ENCODE results near the gene LDLRAD3.

Gene LDLRAD3

DNA sequence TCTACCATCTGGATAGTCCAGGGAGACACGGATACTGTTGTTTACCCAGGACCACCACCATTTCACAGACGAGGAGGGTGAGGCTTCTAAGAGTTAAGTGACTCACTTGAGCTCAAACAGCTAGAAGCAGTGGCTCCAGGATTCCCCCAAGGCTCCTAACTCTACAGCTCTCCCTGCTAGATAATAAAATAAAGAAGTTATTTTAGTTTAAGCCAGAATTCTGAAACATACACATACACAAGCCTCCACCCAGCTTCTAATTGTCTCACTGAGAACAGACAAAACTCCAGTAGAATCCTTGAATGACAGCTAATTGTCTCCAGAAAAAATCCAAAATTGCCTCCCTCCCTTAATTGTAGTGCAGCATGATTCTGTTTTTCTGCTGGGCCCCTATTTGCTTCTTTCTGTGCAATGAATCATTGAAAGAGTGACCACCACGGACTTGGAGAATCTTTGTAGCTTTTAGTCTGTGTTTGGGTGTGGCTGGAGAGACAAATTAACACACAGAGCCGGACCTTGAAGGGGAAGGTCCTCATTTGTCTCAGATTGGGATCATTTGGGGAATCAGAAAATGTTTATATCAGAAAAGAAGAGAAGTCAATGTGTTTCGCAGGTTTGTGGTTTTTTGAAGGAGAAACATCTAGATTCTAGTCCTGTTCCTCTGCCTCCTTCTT, 280.5 kb downstream of the LDLRAD3 start:
- no peak for DNase-seq

DNA sequence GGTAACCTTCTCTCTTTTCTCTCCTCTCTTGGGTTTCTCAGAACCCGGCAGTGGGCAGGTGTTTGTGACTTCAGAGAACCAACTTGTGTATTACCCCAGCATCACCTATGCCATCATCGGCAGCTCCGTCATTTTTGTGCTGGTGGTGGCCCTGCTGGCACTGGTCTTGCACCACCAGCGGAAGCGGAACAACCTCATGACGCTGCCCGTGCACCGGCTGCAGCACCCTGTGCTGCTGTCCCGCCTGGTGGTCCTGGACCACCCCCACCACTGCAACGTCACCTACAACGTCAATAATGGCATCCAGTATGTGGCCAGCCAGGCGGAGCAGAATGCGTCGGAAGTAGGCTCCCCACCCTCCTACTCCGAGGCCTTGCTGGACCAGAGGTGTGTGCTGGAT, 283.2 kb downstream of the LDLRAD3 start:
- DNase-seq = no peak

- no peak for DNase-seq
Measured at GRCh38 chr11:36228689-36229088, 284.8 kb downstream of the LDLRAD3 start.

- DNase-seq = no peak
Measured at GRCh38 chr11:36229091-36229705, 285.3 kb downstream of the LDLRAD3 start.

DNA sequence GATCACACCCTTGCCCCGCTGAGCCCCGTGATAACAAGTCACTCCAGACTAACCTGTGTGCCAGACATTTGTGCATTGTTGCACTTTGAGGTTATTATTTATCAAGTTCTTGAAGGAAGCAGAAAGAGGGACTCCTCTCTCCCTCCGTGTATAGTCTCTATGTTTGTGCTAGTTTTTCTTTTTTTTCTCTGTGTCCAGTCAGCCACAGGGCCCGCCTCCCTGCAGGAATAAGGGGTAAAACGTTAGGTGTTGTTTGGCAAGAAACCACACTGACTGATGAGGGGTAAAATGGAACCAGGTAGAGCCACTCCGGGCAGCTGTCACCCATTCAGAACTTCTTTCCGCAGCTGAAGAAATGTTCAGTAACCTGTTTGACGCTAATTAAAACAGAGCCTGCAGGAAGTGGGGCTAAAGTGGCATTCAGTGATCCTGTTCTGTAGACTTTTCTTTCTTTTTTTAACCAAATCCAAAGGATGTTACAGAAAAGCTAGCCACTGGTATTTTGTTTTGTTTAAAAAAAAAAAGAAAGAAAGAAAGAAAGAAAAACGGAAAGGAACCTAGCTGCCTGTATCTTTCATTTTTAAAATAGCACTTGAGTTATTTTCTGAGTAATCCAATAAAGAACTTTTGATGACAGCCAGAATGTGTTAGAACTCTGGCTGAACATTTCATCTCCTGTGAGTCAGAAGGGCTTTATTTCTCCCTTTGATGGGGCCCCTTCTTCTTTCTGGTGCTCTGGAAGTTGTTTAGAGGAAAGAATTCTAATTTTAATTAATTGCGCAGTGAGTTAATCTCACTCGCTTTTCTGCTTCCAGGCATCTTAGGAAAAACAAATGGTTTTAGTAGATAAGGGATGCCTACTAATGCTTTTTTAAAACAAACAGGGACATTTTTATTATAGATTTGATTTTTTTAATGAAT, 287.2 kb downstream of the LDLRAD3 start:
- DNase-seq = no peak

- no peak for DNase-seq
Measured at GRCh38 chr11:36233204-36233603, 289.3 kb downstream of the LDLRAD3 start.

GRCh38 chr11:36234825-36235224, 291.0 kb downstream of the LDLRAD3 start:
- no peak for DNase-seq

- no peak for DNase-seq
Measured at GRCh38 chr11:36235750-36236149, 291.9 kb downstream of the LDLRAD3 start.

DNA sequence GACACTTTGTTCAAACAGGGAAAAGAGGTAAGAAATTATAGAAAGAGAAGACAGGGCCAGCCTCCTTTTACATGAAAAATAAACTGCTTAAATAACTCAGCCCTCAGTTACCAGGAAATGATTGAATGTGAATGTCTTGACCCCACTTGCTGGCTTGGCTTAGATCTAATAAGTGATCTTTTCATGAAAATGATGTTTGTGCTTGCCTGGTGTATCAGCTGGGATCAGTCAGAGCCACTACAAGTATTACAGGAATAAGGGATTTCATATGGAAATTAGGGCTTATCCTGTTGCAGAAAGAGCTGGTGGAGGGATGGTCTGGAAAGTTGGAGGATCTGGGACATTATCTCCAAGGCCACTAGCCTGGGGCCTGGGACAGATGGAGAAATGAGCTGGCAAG, 293.5 kb downstream of the LDLRAD3 start:
- no peak for DNase-seq

DNA sequence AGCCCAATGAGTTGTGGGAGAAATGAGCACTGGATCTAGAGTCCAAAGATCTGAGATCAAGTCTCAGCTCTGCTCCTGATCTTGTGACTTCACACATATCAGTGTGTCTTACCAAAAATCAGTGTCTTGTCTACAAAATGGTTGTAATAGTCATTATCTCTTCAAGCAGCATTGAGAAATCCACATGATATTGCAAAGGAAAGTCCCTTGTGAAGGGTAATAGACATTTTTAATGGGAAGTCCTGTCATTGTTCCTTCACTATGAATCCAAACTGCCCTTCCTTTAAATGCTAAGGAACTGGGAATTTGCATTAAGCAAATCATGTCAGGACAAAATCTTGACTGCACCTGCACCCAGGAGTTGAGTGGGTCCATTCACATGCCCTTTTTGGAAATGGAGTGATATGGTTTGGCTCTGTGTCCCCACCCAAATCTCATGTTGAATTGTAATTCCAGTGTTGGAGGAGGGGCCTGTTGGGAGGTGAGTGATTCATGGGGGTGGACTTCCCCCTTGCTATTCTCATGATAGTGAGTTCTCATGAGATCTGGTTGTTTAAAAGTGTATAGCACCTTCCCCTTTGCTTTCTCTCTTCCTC, 294.3 kb downstream of the LDLRAD3 start:
- no peak for DNase-seq

GRCh38 chr11:36238881-36239280, 295.0 kb downstream of the LDLRAD3 start:
- DNase-seq = no peak

- DNase-seq = no peak
Measured at GRCh38 chr11:36239636-36240035, 295.8 kb downstream of the LDLRAD3 start.

DNA sequence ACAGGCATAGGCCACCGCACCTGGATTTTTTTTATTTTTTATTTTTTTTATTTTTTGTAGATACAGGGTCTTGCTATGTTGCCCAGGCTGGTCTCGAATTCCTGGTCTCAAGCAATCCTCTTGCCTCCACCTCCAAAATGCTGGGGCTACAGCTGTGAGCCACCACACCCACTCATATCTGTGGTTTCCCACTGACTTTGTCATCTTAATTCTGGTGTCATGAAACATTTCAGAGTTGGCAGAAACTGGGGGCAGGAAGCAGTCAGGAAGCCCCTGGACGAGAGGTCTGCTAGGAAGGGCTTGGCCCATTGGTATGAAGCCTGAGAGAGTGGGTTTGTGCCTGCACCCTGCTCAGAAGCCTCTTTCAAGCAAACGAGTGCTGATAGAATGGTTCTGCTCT, 296.3 kb downstream of the LDLRAD3 start:
- DNase-seq = no peak

DNA sequence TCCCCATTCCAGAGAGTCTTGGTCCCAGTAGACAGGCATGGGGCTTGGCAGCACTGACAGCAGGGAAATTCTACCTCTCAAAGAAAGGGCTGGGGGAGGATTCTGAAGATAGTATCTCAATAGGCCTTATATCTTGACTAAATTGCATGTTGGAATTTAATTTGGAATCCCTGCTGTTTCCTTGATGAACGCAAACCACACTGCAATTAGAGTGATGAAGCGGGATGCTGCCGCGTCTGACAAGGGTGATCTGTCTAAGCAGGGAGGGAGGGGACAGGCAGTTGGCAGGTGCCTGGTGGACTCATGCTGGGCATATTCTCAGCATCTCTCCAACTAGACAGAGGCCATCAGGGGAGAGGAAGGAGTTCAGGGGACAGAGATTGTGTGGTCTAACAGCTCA, 296.9 kb downstream of the LDLRAD3 start:
- DNase-seq = no peak

GRCh38 chr11:36241497-36241896, 297.6 kb downstream of the LDLRAD3 start:
- no peak for DNase-seq

DNA sequence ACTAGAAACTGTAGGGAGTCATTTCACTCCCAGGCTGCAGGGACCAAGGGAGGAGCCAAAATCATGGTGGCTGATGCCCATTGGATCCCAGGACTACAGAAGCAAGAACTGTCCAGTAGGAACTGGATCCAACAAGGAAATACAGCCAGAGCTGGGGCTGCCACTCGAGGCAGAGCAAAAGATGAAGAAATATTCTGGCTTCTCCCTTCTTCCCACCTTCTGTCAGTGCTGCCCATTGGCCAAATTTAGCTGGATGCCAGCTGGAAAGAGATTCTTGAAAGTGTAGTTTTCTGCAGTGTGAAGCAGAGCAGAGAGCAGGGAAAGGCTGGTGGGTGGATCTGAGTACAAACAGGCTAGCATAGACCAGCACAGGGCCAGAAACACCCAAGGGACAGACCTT, 299.8 kb downstream of the LDLRAD3 start:
- no peak for DNase-seq

DNA sequence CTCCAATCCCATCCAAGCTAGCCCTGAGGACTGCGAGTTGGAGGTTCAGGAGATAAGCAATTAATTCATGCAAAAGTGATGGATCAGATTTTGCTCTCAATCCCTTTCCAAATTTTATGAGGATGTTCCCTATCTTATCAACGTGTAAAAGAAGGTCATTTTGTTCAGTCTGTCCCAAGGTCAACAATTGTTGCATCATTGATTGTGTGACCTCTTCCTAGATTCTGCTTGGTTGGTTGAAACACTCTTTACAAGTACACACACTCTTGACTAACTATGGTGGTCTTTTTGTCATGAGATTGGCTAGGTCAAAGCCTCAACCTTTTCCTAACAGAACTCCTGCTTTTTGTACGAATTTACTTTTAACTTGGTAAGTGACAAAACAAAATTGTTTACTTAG, 303.6 kb downstream of the LDLRAD3 start:
- no peak for DNase-seq

DNA sequence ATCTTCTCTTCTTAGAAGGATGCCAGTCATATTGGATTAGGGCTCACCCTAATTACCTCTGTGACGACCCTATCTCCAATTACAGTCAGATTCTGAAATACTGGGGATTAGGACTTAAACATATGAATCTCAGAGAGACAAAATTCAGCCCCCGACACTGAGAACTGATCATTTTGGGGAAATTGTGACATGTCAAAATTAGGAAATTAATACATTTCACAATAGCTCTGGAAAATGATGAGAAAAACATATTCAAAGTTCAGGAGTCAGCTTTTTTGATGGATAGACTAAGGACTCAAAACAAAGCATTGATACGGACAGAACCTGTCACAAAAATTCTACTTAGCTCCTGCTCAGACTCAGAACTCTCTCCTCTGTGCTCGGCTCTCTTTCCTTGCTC, 304.6 kb downstream of the LDLRAD3 start:
- no peak for DNase-seq

DNA sequence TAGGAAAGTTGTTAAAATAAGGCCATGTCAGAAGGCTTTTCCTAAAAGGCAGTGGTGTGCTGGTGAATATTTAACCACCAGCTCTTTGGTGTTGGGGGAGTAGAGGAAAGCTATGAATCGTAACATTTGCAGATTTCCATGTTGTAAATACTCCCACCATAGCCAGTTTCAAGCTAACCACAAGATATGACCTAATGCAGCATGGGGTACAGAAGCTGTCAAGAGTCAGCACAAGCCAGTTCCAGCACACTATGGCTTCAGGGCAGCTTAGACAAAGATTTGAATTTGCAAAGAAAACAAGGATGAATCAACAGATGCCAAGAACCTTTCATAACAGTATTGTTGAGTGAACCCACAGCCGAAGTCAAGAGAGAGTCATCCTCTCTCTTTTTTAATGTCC, 305.4 kb downstream of the LDLRAD3 start:
- no peak for DNase-seq

GRCh38 chr11:36251823-36252222, 308.0 kb downstream of the LDLRAD3 start:
- DNase-seq = no peak

- DNase-seq = no peak
Measured at GRCh38 chr11:36253238-36253637, 309.4 kb downstream of the LDLRAD3 start.

DNA sequence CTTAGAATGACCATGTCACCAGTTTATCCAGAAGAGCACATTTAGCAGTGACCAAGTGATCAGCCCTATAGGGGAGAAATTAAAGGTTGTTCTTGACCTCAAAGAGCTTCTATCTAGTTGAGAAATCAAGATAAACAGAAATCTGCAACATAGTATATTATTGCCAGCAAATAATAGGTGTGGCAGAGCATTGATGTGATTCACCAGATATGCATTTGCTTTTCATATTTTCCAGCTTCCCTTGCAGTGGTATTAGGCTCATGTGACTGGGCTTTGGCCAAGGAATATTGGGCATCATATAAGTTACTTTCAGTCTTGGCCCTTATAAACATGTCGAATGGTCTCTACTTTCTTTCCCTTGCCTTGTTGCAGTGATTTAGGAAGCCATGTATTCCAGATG, 310.9 kb downstream of the LDLRAD3 start:
- DNase-seq = no peak

GRCh38 chr11:36257351-36257750, 313.5 kb downstream of the LDLRAD3 start:
- DNase-seq = no peak
